GM23338 (cell line): ENCODE results near the gene DOCK3.

Experiments
- EZH2 ChIP-seq: fragments of 200-600 bp; sonication (generic); IDR thresholded peaks from one replicate; pipeline ENCODE4 v1.8.0; 2017; ENCODE audit warnings: antibody characterized with exemption, mild to moderate bottlenecking, low read depth; ENCODE audit not compliant: unreplicated experiment
- EZH2phosphoT487 ChIP-seq: fragments of 200-600 bp; sonication (generic); IDR thresholded peaks from one replicate; pipeline ENCODE4 v1.8.1; 2018; ENCODE audit warnings: antibody characterized with exemption; ENCODE audit not compliant: unreplicated experiment
- NANOG ChIP-seq: IDR thresholded peaks from 2 replicates; pipeline ENCODE4 v1.6.1; 2016; ENCODE audit warnings: antibody characterized with exemption, borderline replicate concordance
- POLR2AphosphoS5 ChIP-seq: IDR thresholded peaks from 2 replicates; pipeline ENCODE4 v1.6.1; 2016; ENCODE audit warnings: antibody characterized with exemption, low read depth
- ZNF331 ChIP-seq: fragments of 250-450 bp; sonication (Bioruptor Pico); IDR thresholded peaks from 2 replicates; pipeline ENCODE4 v1.5.0; 2020; ENCODE audit warnings: low read depth, mild to moderate bottlenecking, moderate library complexity
- TF ChIP-seq, protein P1 (sequence below), 2 experiments: fragments of 200-600 bp in 1 of 2; sonication (generic) in 1 of 2; conservative IDR thresholded peaks; 2 replicates each; pipeline versions ENCODE4 v1.5.1 to v1.6.1; 2016 to 2017; ENCODE audit warnings: antibody characterized with exemption in 2 of 2, low read depth in 2 of 2, mild to moderate bottlenecking in 2 of 2, moderate library complexity in 1 of 2
- TF ChIP-seq, protein P2 (sequence below): IDR thresholded peaks from one replicate; pipeline ENCODE4 v1.6.1; 2018; ENCODE audit warnings: antibody characterized with exemption; ENCODE audit not compliant: unreplicated experiment

DNA sequence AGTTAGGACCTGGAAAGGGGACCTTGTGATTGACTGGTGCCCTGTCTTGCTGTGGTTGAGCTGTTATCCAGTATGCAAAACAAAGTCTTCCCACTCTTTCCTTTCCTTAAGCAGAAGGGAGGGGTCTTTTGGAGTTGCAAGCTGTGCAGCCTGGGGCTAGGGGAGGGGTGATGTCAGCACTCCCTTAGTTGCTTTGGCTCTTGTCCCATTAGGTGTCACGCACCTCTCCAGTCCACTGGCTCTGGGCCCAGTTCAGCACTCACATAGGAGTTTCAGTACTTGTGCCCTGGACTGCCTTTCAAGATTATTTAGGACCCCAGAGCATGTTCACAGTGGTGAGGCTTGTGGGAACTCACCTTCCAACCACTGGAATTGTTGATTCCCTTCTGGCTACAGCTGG is 238.5 kb downstream of the DOCK3 start:
- TF ChIP-seq EZH2 (no peak), POLR2AphosphoS5 (no peak), EZH2phosphoT487 (no peak), NANOG (no peak), ZNF331 (no peak)
- TF ChIP-seq, protein P1, sequence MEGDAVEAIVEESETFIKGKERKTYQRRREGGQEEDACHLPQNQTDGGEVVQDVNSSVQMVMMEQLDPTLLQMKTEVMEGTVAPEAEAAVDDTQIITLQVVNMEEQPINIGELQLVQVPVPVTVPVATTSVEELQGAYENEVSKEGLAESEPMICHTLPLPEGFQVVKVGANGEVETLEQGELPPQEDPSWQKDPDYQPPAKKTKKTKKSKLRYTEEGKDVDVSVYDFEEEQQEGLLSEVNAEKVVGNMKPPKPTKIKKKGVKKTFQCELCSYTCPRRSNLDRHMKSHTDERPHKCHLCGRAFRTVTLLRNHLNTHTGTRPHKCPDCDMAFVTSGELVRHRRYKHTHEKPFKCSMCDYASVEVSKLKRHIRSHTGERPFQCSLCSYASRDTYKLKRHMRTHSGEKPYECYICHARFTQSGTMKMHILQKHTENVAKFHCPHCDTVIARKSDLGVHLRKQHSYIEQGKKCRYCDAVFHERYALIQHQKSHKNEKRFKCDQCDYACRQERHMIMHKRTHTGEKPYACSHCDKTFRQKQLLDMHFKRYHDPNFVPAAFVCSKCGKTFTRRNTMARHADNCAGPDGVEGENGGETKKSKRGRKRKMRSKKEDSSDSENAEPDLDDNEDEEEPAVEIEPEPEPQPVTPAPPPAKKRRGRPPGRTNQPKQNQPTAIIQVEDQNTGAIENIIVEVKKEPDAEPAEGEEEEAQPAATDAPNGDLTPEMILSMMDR (conservative IDR thresholded peaks at IDR 0.05; ENCODE audit: low read depth in 2 of 2), result no peak
- TF ChIP-seq, protein P2, sequence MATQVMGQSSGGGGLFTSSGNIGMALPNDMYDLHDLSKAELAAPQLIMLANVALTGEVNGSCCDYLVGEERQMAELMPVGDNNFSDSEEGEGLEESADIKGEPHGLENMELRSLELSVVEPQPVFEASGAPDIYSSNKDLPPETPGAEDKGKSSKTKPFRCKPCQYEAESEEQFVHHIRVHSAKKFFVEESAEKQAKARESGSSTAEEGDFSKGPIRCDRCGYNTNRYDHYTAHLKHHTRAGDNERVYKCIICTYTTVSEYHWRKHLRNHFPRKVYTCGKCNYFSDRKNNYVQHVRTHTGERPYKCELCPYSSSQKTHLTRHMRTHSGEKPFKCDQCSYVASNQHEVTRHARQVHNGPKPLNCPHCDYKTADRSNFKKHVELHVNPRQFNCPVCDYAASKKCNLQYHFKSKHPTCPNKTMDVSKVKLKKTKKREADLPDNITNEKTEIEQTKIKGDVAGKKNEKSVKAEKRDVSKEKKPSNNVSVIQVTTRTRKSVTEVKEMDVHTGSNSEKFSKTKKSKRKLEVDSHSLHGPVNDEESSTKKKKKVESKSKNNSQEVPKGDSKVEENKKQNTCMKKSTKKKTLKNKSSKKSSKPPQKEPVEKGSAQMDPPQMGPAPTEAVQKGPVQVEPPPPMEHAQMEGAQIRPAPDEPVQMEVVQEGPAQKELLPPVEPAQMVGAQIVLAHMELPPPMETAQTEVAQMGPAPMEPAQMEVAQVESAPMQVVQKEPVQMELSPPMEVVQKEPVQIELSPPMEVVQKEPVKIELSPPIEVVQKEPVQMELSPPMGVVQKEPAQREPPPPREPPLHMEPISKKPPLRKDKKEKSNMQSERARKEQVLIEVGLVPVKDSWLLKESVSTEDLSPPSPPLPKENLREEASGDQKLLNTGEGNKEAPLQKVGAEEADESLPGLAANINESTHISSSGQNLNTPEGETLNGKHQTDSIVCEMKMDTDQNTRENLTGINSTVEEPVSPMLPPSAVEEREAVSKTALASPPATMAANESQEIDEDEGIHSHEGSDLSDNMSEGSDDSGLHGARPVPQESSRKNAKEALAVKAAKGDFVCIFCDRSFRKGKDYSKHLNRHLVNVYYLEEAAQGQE, result no peak
